Breast epithelium (tissue), 4 donors: ENCODE results near the gene ABLIM2. TPM values are rescaled to one million over a fixed set of nuclear protein-coding genes. Genes with fewer than 3 reads are reported as not detected.

Source experiments
- DNase-seq, 2 donors: peaks; one replicate each; pipeline ENCODE4 v3.0.0-alpha.2; 2019; ENCODE audit warnings: low spot score in 2 of 2
- H3K27ac ChIP-seq, 2 donors: fragments of 200-600 bp; sonication (generic) in 1 of 2; one replicate each; pipeline ENCODE4 v1.5.1; 2016 to 2019; ENCODE audit warnings: mild to moderate bottlenecking in 1 of 2
- H3K27me3 ChIP-seq, 2 donors: fragments of 200-600 bp; sonication (generic) in 1 of 2; one replicate each; pipeline versions ENCODE4 v1.5.1 to v1.6.0; 2017 to 2019; ENCODE audit warnings: control low read depth in 1 of 2, mild to moderate bottlenecking in 1 of 2
- H3K36me3 ChIP-seq: fragments of 200-600 bp; one replicate; pipeline ENCODE4 v1.5.1; 2019
- H3K4me1 ChIP-seq, 2 donors: fragments of 200-600 bp; sonication (generic); one replicate each; pipeline ENCODE4 v1.5.1; 2016 to 2019; ENCODE audit warnings: control low read depth in 1 of 2
- H3K4me3 ChIP-seq, 3 donors: fragments of 200-600 bp; sonication (generic); 1 replicate in 2 of 3; 2 replicates in 1 of 3; pipeline ENCODE4 v1.5.1; 2016 to 2019; ENCODE audit warnings: mild to moderate bottlenecking in 3 of 3, moderate library complexity in 2 of 3
- H3K9me3 ChIP-seq, 2 donors: fragments of 200-600 bp; sonication (generic) in 1 of 2; one replicate each; pipeline ENCODE4 v1.5.1; 2016 to 2019; ENCODE audit warnings: control low read depth in 1 of 2
- CTCF ChIP-seq, 3 donors: fragments of 450-650 bp; IDR thresholded peaks; one replicate each; pipeline ENCODE4 v1.5.1; 2016 to 2017; ENCODE audit warnings: antibody characterized with exemption in 3 of 3, mild to moderate bottlenecking in 3 of 3, moderate library complexity in 3 of 3
- POLR2A ChIP-seq: fragments of 450-650 bp; IDR thresholded peaks from one replicate; pipeline ENCODE4 v1.6.1; 2016; ENCODE audit warnings: antibody characterized with exemption, mild to moderate bottlenecking, moderate library complexity
- POLR2AphosphoS5 ChIP-seq, 3 donors: sonication (generic); formaldehyde crosslinking; IDR thresholded peaks; one replicate each; pipeline ENCODE4 v1.6.1; 2017; ENCODE audit warnings: antibody characterized with exemption in 3 of 3
- intact Hi-C: fragments of 100-400 bp; cut with DNase I; formaldehyde crosslinking; loops from one replicate; pipeline ENCODE4 v1.15.1; 2023; ENCODE audit warnings: low total_unique reads
- total RNA-seq, 3 donors: library from RNA; depleted of rRNA; stranded (reverse); fragments of >200 nt; gene quantifications; one replicate each; pipeline ENCODE4 v1.1.0, GENCODE V29; 2016

ABLIM2 gene
- total RNA-seq, 3 donors from 2014 or later: 4.8 to 11.5 (median 8.2) TPM

- no peak overlapping the region for H3K27ac ChIP-seq
- H3K4me1 ChIP-seq: no peaks in the 10 kb centered on the region
- H3K4me3 ChIP-seq: no peak overlapping the region
- H3K9me3 ChIP-seq: no peaks in the 10 kb centered on the region
- intact Hi-C loops: no loop called here
- DNase-seq: no peak
- H3K27me3 ChIP-seq: no peaks in the 10 kb centered on the region
- TF ChIP-seq CTCF (IDR thresholded peaks at IDR 0.05) (no peak), POLR2AphosphoS5 (IDR thresholded peaks at IDR 0.05) (no peak), POLR2A (no peak)
- no peaks in the 10 kb centered on the region for H3K36me3 ChIP-seq
Measured at GRCh38 chr4:8021796-8022195, 136.8 kb downstream of the ABLIM2 start.

- H3K9me3 ChIP-seq: no peaks in the 10 kb centered on the region
- DNase-seq: peak in 1 of 2 donors; percentile 61
- intact Hi-C loops: no loop called here
Measured at GRCh38 chr4:8019396-8020365, 138.9 kb downstream of the ABLIM2 start.

GRCh38 chr4:8016527-8016926 lies 142.1 kb downstream of the ABLIM2 start:
- TF ChIP-seq POLR2A (no peak), CTCF (IDR thresholded peaks at IDR 0.05) (no peak), POLR2AphosphoS5 (IDR thresholded peaks at IDR 0.05) (no peak)
- Histone ChIP-seq H3K4me3 (no peak overlapping the region), H3K9me3 (no peaks in the 10 kb centered on the region), H3K27me3 (no peaks in the 10 kb centered on the region), H3K4me1 (no peaks in the 10 kb centered on the region), H3K36me3 (no peaks in the 10 kb centered on the region), H3K27ac (no peak overlapping the region)
- no peak for DNase-seq
- intact Hi-C loops: no loop called here

More at GRCh38 chr4:8019396-8020365, 138.9 kb downstream of the ABLIM2 start:
- no peaks in the 10 kb centered on the region for H3K27me3 ChIP-seq
- no peak overlapping the region for H3K4me3 ChIP-seq
- no peak for TF ChIP-seq CTCF (IDR thresholded peaks at IDR 0.05)
- TF ChIP-seq POLR2A: no peak
- TF ChIP-seq POLR2AphosphoS5 (IDR thresholded peaks at IDR 0.05): no peak
- no peak overlapping the region for H3K27ac ChIP-seq
- H3K36me3 ChIP-seq: no peaks in the 10 kb centered on the region
- H3K4me1 ChIP-seq: no peaks in the 10 kb centered on the region

- H3K4me1 ChIP-seq: no peaks in the 10 kb centered on the region
- no peak overlapping the region for H3K27ac ChIP-seq
- H3K27me3 ChIP-seq: no peaks in the 10 kb centered on the region
- TF ChIP-seq POLR2AphosphoS5 (IDR thresholded peaks at IDR 0.05) (no peak), POLR2A (no peak), CTCF (IDR thresholded peaks at IDR 0.05) (no peak)
- no peaks in the 10 kb centered on the region for H3K36me3 ChIP-seq
- DNase-seq: no peak
- no peak overlapping the region for H3K4me3 ChIP-seq
- H3K9me3 ChIP-seq: no peaks in the 10 kb centered on the region
- intact Hi-C loops: no loop called here
Measured at GRCh38 chr4:8015512-8015911, 143.1 kb downstream of the ABLIM2 start.

- DNase-seq: no peak
- Histone ChIP-seq H3K9me3 (no peaks in the 10 kb centered on the region), H3K27me3 (no peaks in the 10 kb centered on the region), H3K36me3 (no peaks in the 10 kb centered on the region), H3K4me3 (no peak overlapping the region), H3K27ac (no peak overlapping the region), H3K4me1 (no peaks in the 10 kb centered on the region)
- TF ChIP-seq POLR2AphosphoS5 (IDR thresholded peaks at IDR 0.05) (no peak), POLR2A (no peak), CTCF (IDR thresholded peaks at IDR 0.05) (no peak)
- intact Hi-C loops: no loop called here
Measured at GRCh38 chr4:8013976-8014726, 144.5 kb downstream of the ABLIM2 start.
